Activated CD4-positive, alpha-beta memory T cell treated with anti-CD3 and anti-CD28 coated beads for 36 hours (primary cell): ENCODE measurements around the gene SSR2. TPM values are rescaled to one million over a fixed set of nuclear protein-coding genes. Genes with fewer than 3 reads are reported as not detected.

Experiments
- CTCF ChIA-PET: fragments of 350-600 bp; sonication (Branson Sonifier 250); formaldehyde crosslinking; loops from one replicate; lab custom pipeline; 2021; ENCODE audit warnings: antibody characterized with exemption, inconsistent platforms; lab: Charles Lee
- POLR2A ChIA-PET: fragments of 350-600 bp; sonication (Branson Sonifier 250); formaldehyde crosslinking; loops from one replicate; lab custom pipeline; 2021; ENCODE audit warnings: antibody characterized with exemption; lab: Charles Lee
- DNase-seq: peaks from one replicate; pipeline ENCODE4 v3.0.0-alpha.2; 2020
- H3K27ac Mint-ChIP-seq: one replicate; pipeline ENCODE4 v1.8.0; 2021; ENCODE audit warnings: mixed read lengths
- H3K27me3 Mint-ChIP-seq: one replicate; pipeline ENCODE4 v1.8.0; 2021; ENCODE audit warnings: mixed read lengths
- H3K36me3 Mint-ChIP-seq: one replicate; pipeline ENCODE4 v1.8.0; 2021; ENCODE audit warnings: mixed read lengths
- H3K4me1 Mint-ChIP-seq: one replicate; pipeline ENCODE4 v1.8.0; 2021; ENCODE audit warnings: low read depth, mixed read lengths
- H3K4me3 Mint-ChIP-seq: one replicate; pipeline ENCODE4 v1.8.0; 2021; ENCODE audit warnings: mild to moderate bottlenecking, mixed read lengths
- H3K9me3 Mint-ChIP-seq: one replicate; pipeline ENCODE4 v1.8.0; 2021; ENCODE audit warnings: mixed read lengths
- intact Hi-C: fragments of 100-400 bp; cut with micrococcal nuclease; formaldehyde crosslinking; loops from one replicate; pipeline ENCODE4 v1.15.1; 2023
- total RNA-seq, 2 experiments: library from RNA; stranded (reverse); gene quantifications; one replicate each; pipeline ENCODE4 v1.2.3, GENCODE V29; 2021

The SSR2 gene
- total RNA-seq, 2 experiments from 2014 or later: 171 to 175 TPM

GRCh38 chr1:156056326-156056849 lies 35.6 kb upstream of the SSR2 start:
- intact Hi-C loops: loop anchor here (10.0 kb wide), 1 partner anchor 312 kb away; no protein-coding TSS in a partner anchor
- peaks cover 30% of the 10 kb centered on the region for H3K4me1 Mint-ChIP-seq
- peaks cover 3% of the 10 kb centered on the region for H3K36me3 Mint-ChIP-seq
- ChIA-PET CTCF (interaction anchor here (0.8 to 1.2 kb wide), 2 partner anchors 9 to 10 kb away, joined by 3 read pairs; no protein-coding TSS in a partner anchor), POLR2A (no interaction called here)
- H3K9me3 Mint-ChIP-seq: no peaks in the 10 kb centered on the region
- DNase-seq: no peak
- H3K4me3 Mint-ChIP-seq: no peak overlapping the region
- H3K27ac Mint-ChIP-seq: no peak overlapping the region
- no peaks in the 10 kb centered on the region for H3K27me3 Mint-ChIP-seq

GRCh38 chr1:156055281-156056048 lies 34.7 kb upstream of the SSR2 start:
- ChIA-PET CTCF (interaction anchor here (0.8 to 1.2 kb wide), 2 partner anchors 10 to 11 kb away, joined by 3 read pairs; no protein-coding TSS in a partner anchor), POLR2A (no interaction called here)
- Mint-ChIP-seq H3K27ac (peak overlapping the region; percentile 96), H3K36me3 (peaks cover 3% of the 10 kb centered on the region), H3K4me3 (peak overlapping the region; percentile 93), H3K4me1 (peaks cover 27% of the 10 kb centered on the region), H3K27me3 (no peaks in the 10 kb centered on the region), H3K9me3 (no peaks in the 10 kb centered on the region)
- intact Hi-C loops: loop anchor here (2.0 to 10.0 kb wide), 4 partner anchors 71 to 311 kb away; partner anchors contain the start of genes KHDC4 and RIT1
- DNase-seq: no peak

GRCh38 chr1:156054500-156055280 lies 33.9 kb upstream of the SSR2 start, which contains the start of gene LAMTOR2:
TSS of gene LAMTOR2 (plus strand) at chr1:156054782. CDS start at chr1:156054890, 108 bp downstream.
- intact Hi-C loops: loop anchor here (1.0 to 10.0 kb wide), 7 partner anchors 34 to 310 kb away; partner anchors contain the start of genes KHDC4, RIT1, SSR2 and SYT11
- peak within 1 kb of the TSS; percentile 96 for H3K27ac Mint-ChIP-seq
- H3K4me1 Mint-ChIP-seq: peaks cover 27% of the 10 kb centered on the region
- no peaks in the 10 kb centered on the region for H3K9me3 Mint-ChIP-seq
- no peaks in the 10 kb centered on the region for H3K27me3 Mint-ChIP-seq
- POLR2A ChIA-PET: no interaction called here
- DNase-seq: peak; percentile 98
- H3K4me3 Mint-ChIP-seq: peak within 1 kb of the TSS; percentile 93
- H3K36me3 Mint-ChIP-seq: peaks cover 6% of the 10 kb centered on the region
- CTCF ChIA-PET: interaction anchor here (1.2 to 2.2 kb wide), 3 partner anchors 12 to 34 kb away, joined by 3 to 11 read pairs (median 4); partner anchors contain the start of gene SSR2

GRCh38 chr1:156053768-156054499 lies 33.2 kb upstream of the SSR2 start, which contains the start of gene UBQLN4:
TSS of gene UBQLN4 (minus strand) at chr1:156053798. CDS start at chr1:156053701, 97 bp downstream.
- peak within 1 kb of the TSS; percentile 93 for H3K4me3 Mint-ChIP-seq
- H3K36me3 Mint-ChIP-seq: peaks cover 9% of the 10 kb centered on the region
- peaks cover 27% of the 10 kb centered on the region for H3K4me1 Mint-ChIP-seq
- intact Hi-C loops: loop anchor here (1.0 to 10.0 kb wide), 7 partner anchors 34 to 309 kb away; partner anchors contain the start of genes KHDC4, RIT1, SSR2 and SYT11
- H3K27ac Mint-ChIP-seq: peak within 1 kb of the TSS; percentile 96
- no peaks in the 10 kb centered on the region for H3K27me3 Mint-ChIP-seq
- POLR2A ChIA-PET: no interaction called here
- CTCF ChIA-PET: interaction anchor here (0.8 to 2.2 kb wide), 5 partner anchors 13 to 198 kb away, joined by 3 to 11 read pairs (median 4); partner anchors contain the start of genes SSR2 and SYT11
- peak; percentile 91 for DNase-seq
- H3K9me3 Mint-ChIP-seq: no peaks in the 10 kb centered on the region

- H3K9me3 Mint-ChIP-seq: no peaks in the 10 kb centered on the region
- no peaks in the 10 kb centered on the region for H3K27me3 Mint-ChIP-seq
- peak overlapping the region; percentile 93 for H3K4me3 Mint-ChIP-seq
- ChIA-PET CTCF (interaction anchor here (0.7 to 2.2 kb wide), 6 partner anchors 14 to 197 kb away, joined by 3 to 11 read pairs (median 4); partner anchors contain the start of genes SSR2 and SYT11), POLR2A (interaction anchor here (0.7 to 1.1 kb wide), 2 partner anchors 37 to 48 kb away, joined by 3 to 4 read pairs; no protein-coding TSS in a partner anchor)
- H3K36me3 Mint-ChIP-seq: peaks cover 15% of the 10 kb centered on the region
- peak overlapping the region; percentile 78 for H3K27ac Mint-ChIP-seq
- peaks cover 27% of the 10 kb centered on the region for H3K4me1 Mint-ChIP-seq
- DNase-seq: peak; percentile 79
- intact Hi-C loops: loop anchor here (10.0 kb wide), 1 partner anchor 308 kb away; no protein-coding TSS in a partner anchor
Observed at GRCh38 chr1:156052862-156053767, 32.4 kb upstream of the SSR2 start.

- CTCF ChIA-PET: interaction anchor here (0.7 to 1.1 kb wide), 3 partner anchors 15 to 30 kb away, joined by 3 to 6 read pairs (median 5); no protein-coding TSS in a partner anchor
- Mint-ChIP-seq H3K27ac (no peak overlapping the region), H3K36me3 (peaks cover 12% of the 10 kb centered on the region), H3K9me3 (no peaks in the 10 kb centered on the region), H3K27me3 (no peaks in the 10 kb centered on the region), H3K4me3 (no peak overlapping the region), H3K4me1 (peaks cover 22% of the 10 kb centered on the region)
- DNase-seq: no peak
- POLR2A ChIA-PET: no interaction called here
- intact Hi-C loops: loop anchor here (10.0 kb wide), 1 partner anchor 306 kb away; no protein-coding TSS in a partner anchor
Observed at GRCh38 chr1:156051011-156051725, 30.4 kb upstream of the SSR2 start.

- Mint-ChIP-seq H3K4me1 (peaks cover 17% of the 10 kb centered on the region), H3K9me3 (no peaks in the 10 kb centered on the region), H3K36me3 (peaks cover 12% of the 10 kb centered on the region), H3K4me3 (no peak overlapping the region), H3K27me3 (no peaks in the 10 kb centered on the region), H3K27ac (no peak overlapping the region)
- CTCF ChIA-PET: interaction anchor here (0.6 kb wide), 1 partner anchor 35 kb away, joined by 3 read pairs; no protein-coding TSS in a partner anchor
- POLR2A ChIA-PET: no interaction called here
- no peak for DNase-seq
- intact Hi-C loops: loop anchor here (10.0 kb wide), 1 partner anchor 306 kb away; no protein-coding TSS in a partner anchor
Observed at GRCh38 chr1:156050376-156050775, 29.6 kb upstream of the SSR2 start.

GRCh38 chr1:156048663-156049258 lies 28.0 kb upstream of the SSR2 start:
- CTCF ChIA-PET: interaction anchor here (1.0 kb wide), 1 partner anchor 41 kb away, joined by 3 read pairs; no protein-coding TSS in a partner anchor
- Mint-ChIP-seq H3K9me3 (no peaks in the 10 kb centered on the region), H3K27ac (no peak overlapping the region), H3K4me3 (no peak overlapping the region), H3K4me1 (peaks cover 18% of the 10 kb centered on the region), H3K27me3 (no peaks in the 10 kb centered on the region), H3K36me3 (peaks cover 12% of the 10 kb centered on the region)
- POLR2A ChIA-PET: no interaction called here
- intact Hi-C loops: no loop called here
- DNase-seq: no peak

- POLR2A ChIA-PET: interaction anchor here (0.5 to 0.7 kb wide), 2 partner anchors 52 to 97 kb away, joined by 3 read pairs; no protein-coding TSS in a partner anchor
- no peak overlapping the region for H3K27ac Mint-ChIP-seq
- intact Hi-C loops: no loop called here
- peaks cover 19% of the 10 kb centered on the region for H3K36me3 Mint-ChIP-seq
- CTCF ChIA-PET: interaction anchor here (0.6 to 1.5 kb wide), 3 partner anchors 20 to 349 kb away, joined by 3 to 9 read pairs (median 5); no protein-coding TSS in a partner anchor
- H3K4me3 Mint-ChIP-seq: no peak overlapping the region
- H3K9me3 Mint-ChIP-seq: no peaks in the 10 kb centered on the region
- no peak for DNase-seq
- no peaks in the 10 kb centered on the region for H3K27me3 Mint-ChIP-seq
- peaks cover 6% of the 10 kb centered on the region for H3K4me1 Mint-ChIP-seq
Observed at GRCh38 chr1:156045076-156045475, 24.3 kb upstream of the SSR2 start.
